Breast epithelium (tissue), 3 donors: ENCODE results near the gene TUBGCP2.

Source experiments
- CTCF ChIP-seq, 3 donors: fragments of 450-650 bp; IDR thresholded peaks; one replicate each; pipeline ENCODE4 v1.5.1; 2016 to 2017; ENCODE audit warnings: antibody characterized with exemption in 3 of 3, mild to moderate bottlenecking in 3 of 3, moderate library complexity in 3 of 3
- POLR2A ChIP-seq: fragments of 450-650 bp; IDR thresholded peaks from one replicate; pipeline ENCODE4 v1.6.1; 2016; ENCODE audit warnings: antibody characterized with exemption, mild to moderate bottlenecking, moderate library complexity
- POLR2AphosphoS5 ChIP-seq, 3 donors: sonication (generic); formaldehyde crosslinking; IDR thresholded peaks; one replicate each; pipeline ENCODE4 v1.6.1; 2017; ENCODE audit warnings: antibody characterized with exemption in 3 of 3

- TF ChIP-seq CTCF (IDR thresholded peaks at IDR 0.05) (no peak), POLR2A (no peak), POLR2AphosphoS5 (IDR thresholded peaks at IDR 0.05) (no peak)
Measured at GRCh38 chr10:133270204-133270603, 38.5 kb downstream of the TUBGCP2 start.
